ENCODE data around the gene HES3.

Gene HES3

GRCh38 chr1:6243993-6244392, at the start of gene HES3:
Gene HES3, plus strand, starts transcription at chr1:6244179. Its CDS starts 187 bp downstream, at chr1:6244366.
- peak within 1 kb of the TSS; percentile 56 for H3K4me3 ChIP-seq (ENCODE audit: low read length)
- no peaks in the 10 kb centered on the region for H3K9me3 ChIP-seq (ENCODE audit: low read length)
- peaks cover 2% of the 10 kb centered on the region for H3K36me3 ChIP-seq (ENCODE audit: insufficient read depth, low read length)
- H3K27me3 ChIP-seq (ENCODE audit: insufficient read depth, low read length) = no peaks in the 10 kb centered on the region
- H2AFZ ChIP-seq (ENCODE audit: low read depth, low read length) = no peak within 1 kb of the TSS
- peaks cover 66% of the 10 kb centered on the region for H3K4me1 ChIP-seq (ENCODE audit: insufficient read depth, low read length)

- Histone ChIP-seq H3K36me3 (ENCODE audit: insufficient read depth, low read length) (peaks cover 41% of the 10 kb centered on the region), H3K27me3 (ENCODE audit: insufficient read depth, low read length) (no peaks in the 10 kb centered on the region), H3K4me1 (ENCODE audit: insufficient read depth, low read length) (peaks cover 21% of the 10 kb centered on the region), H3K4me3 (ENCODE audit: low read length) (peak overlapping the region; percentile 95), H2AFZ (ENCODE audit: low read depth, low read length) (no peak overlapping the region), H3K9me3 (ENCODE audit: low read length) (no peaks in the 10 kb centered on the region)
These were observed 46.1 kb upstream of the HES3 start for GRCh38 chr1:6197746-6198427.

- H3K4me1 ChIP-seq (ENCODE audit: insufficient read depth, low read length) = peaks cover 21% of the 10 kb centered on the region
- H3K4me3 ChIP-seq (ENCODE audit: low read length) = peak overlapping the region; percentile 95
- peaks cover 33% of the 10 kb centered on the region for H3K36me3 ChIP-seq (ENCODE audit: insufficient read depth, low read length)
- H3K27me3 ChIP-seq (ENCODE audit: insufficient read depth, low read length) = no peaks in the 10 kb centered on the region
- no peak overlapping the region for H2AFZ ChIP-seq (ENCODE audit: low read depth, low read length)
- no peaks in the 10 kb centered on the region for H3K9me3 ChIP-seq (ENCODE audit: low read length)
These were observed 45.2 kb upstream of the HES3 start for GRCh38 chr1:6198646-6199297.

- H3K4me3 ChIP-seq (ENCODE audit: low read length) = peak within 1 kb of the TSS; percentile 95
These were observed 44.4 kb upstream of the HES3 start, which contains the start of gene RPL22 for GRCh38 chr1:6199298-6200187. Gene RPL22, minus strand, starts transcription at chr1:6199595. Its CDS starts 22 bp downstream, at chr1:6199573.

GRCh38 chr1:6200188-6200809, 43.7 kb upstream of the HES3 start:
- H3K36me3 ChIP-seq (ENCODE audit: insufficient read depth, low read length) = peaks cover 20% of the 10 kb centered on the region
- H3K4me3 ChIP-seq (ENCODE audit: low read length) = peak overlapping the region; percentile 95
- peak overlapping the region; percentile 78 for H2AFZ ChIP-seq (ENCODE audit: low read depth, low read length)
- no peaks in the 10 kb centered on the region for H3K9me3 ChIP-seq (ENCODE audit: low read length)
- H3K27me3 ChIP-seq (ENCODE audit: insufficient read depth, low read length) = no peaks in the 10 kb centered on the region
- peaks cover 23% of the 10 kb centered on the region for H3K4me1 ChIP-seq (ENCODE audit: insufficient read depth, low read length)

More at GRCh38 chr1:6199298-6200187, 44.4 kb upstream of the HES3 start, which contains the start of gene RPL22:
- Histone ChIP-seq H2AFZ (ENCODE audit: low read depth, low read length) (peak within 1 kb of the TSS; percentile 78), H3K9me3 (ENCODE audit: low read length) (no peaks in the 10 kb centered on the region), H3K4me1 (ENCODE audit: insufficient read depth, low read length) (peaks cover 21% of the 10 kb centered on the region), H3K36me3 (ENCODE audit: insufficient read depth, low read length) (peaks cover 25% of the 10 kb centered on the region), H3K27me3 (ENCODE audit: insufficient read depth, low read length) (no peaks in the 10 kb centered on the region)

GRCh38 chr1:6202256-6202655, 41.7 kb upstream of the HES3 start:
- Histone ChIP-seq H2AFZ (ENCODE audit: low read depth, low read length) (no peak overlapping the region), H3K4me3 (ENCODE audit: low read length) (no peak overlapping the region), H3K36me3 (ENCODE audit: insufficient read depth, low read length) (peaks cover 6% of the 10 kb centered on the region), H3K27me3 (ENCODE audit: insufficient read depth, low read length) (peaks cover 10% of the 10 kb centered on the region), H3K4me1 (ENCODE audit: insufficient read depth, low read length) (peaks cover 21% of the 10 kb centered on the region), H3K9me3 (ENCODE audit: low read length) (no peaks in the 10 kb centered on the region)

GRCh38 chr1:6205849-6206519, 38.0 kb upstream of the HES3 start, which contains the start of gene RNF207:
Gene RNF207, plus strand, starts transcription at chr1:6206119. Its CDS starts 417 bp downstream, at chr1:6206536.
- no peaks in the 10 kb centered on the region for H3K36me3 ChIP-seq (ENCODE audit: insufficient read depth, low read length)
- no peak within 1 kb of the TSS for H3K4me3 ChIP-seq (ENCODE audit: low read length)
- no peaks in the 10 kb centered on the region for H3K9me3 ChIP-seq (ENCODE audit: low read length)
- peaks cover 10% of the 10 kb centered on the region for H3K27me3 ChIP-seq (ENCODE audit: insufficient read depth, low read length)
- no peak within 1 kb of the TSS for H2AFZ ChIP-seq (ENCODE audit: low read depth, low read length)
- peaks cover 6% of the 10 kb centered on the region for H3K4me1 ChIP-seq (ENCODE audit: insufficient read depth, low read length)

GRCh38 chr1:6206520-6206855, 37.5 kb upstream of the HES3 start:
- Histone ChIP-seq H3K36me3 (ENCODE audit: insufficient read depth, low read length) (no peaks in the 10 kb centered on the region), H2AFZ (ENCODE audit: low read depth, low read length) (no peak overlapping the region), H3K27me3 (ENCODE audit: insufficient read depth, low read length) (peaks cover 10% of the 10 kb centered on the region), H3K4me1 (ENCODE audit: insufficient read depth, low read length) (peaks cover 6% of the 10 kb centered on the region), H3K9me3 (ENCODE audit: low read length) (no peaks in the 10 kb centered on the region), H3K4me3 (ENCODE audit: low read length) (no peak overlapping the region)

- Histone ChIP-seq H2AFZ (ENCODE audit: low read depth, low read length) (no peak overlapping the region), H3K36me3 (ENCODE audit: insufficient read depth, low read length) (no peaks in the 10 kb centered on the region), H3K4me3 (ENCODE audit: low read length) (no peak overlapping the region), H3K4me1 (ENCODE audit: insufficient read depth, low read length) (peaks cover 6% of the 10 kb centered on the region), H3K27me3 (ENCODE audit: insufficient read depth, low read length) (peaks cover 10% of the 10 kb centered on the region), H3K9me3 (ENCODE audit: low read length) (no peaks in the 10 kb centered on the region)
These were observed 36.7 kb upstream of the HES3 start for GRCh38 chr1:6207075-6207885.

- H3K27me3 ChIP-seq (ENCODE audit: insufficient read depth, low read length) = peaks cover 10% of the 10 kb centered on the region
- no peak overlapping the region for H2AFZ ChIP-seq (ENCODE audit: low read depth, low read length)
- H3K9me3 ChIP-seq (ENCODE audit: low read length) = no peaks in the 10 kb centered on the region
- peaks cover 6% of the 10 kb centered on the region for H3K4me1 ChIP-seq (ENCODE audit: insufficient read depth, low read length)
- no peak overlapping the region for H3K4me3 ChIP-seq (ENCODE audit: low read length)
- no peaks in the 10 kb centered on the region for H3K36me3 ChIP-seq (ENCODE audit: insufficient read depth, low read length)
These were observed 36.1 kb upstream of the HES3 start for GRCh38 chr1:6207921-6208320.

GRCh38 chr1:6208723-6209660, 35.0 kb upstream of the HES3 start:
- peaks cover 10% of the 10 kb centered on the region for H3K27me3 ChIP-seq (ENCODE audit: insufficient read depth, low read length)
- peaks cover 6% of the 10 kb centered on the region for H3K4me1 ChIP-seq (ENCODE audit: insufficient read depth, low read length)
- H2AFZ ChIP-seq (ENCODE audit: low read depth, low read length) = no peak overlapping the region
- peak overlapping the region; percentile 44 for H3K4me3 ChIP-seq (ENCODE audit: low read length)
- no peaks in the 10 kb centered on the region for H3K36me3 ChIP-seq (ENCODE audit: insufficient read depth, low read length)
- no peaks in the 10 kb centered on the region for H3K9me3 ChIP-seq (ENCODE audit: low read length)
